Measurements from ENCODE around the gene RHOG.
A peak's percentile ranks its signal among the peaks of the same experiment; 100 is the strongest.
"Not testable (repeated sequence)": the region's sequence is repeated elsewhere in the genome, so short reads cannot be mapped to it uniquely, and the experiment has no call there.

The RHOG gene

DNA sequence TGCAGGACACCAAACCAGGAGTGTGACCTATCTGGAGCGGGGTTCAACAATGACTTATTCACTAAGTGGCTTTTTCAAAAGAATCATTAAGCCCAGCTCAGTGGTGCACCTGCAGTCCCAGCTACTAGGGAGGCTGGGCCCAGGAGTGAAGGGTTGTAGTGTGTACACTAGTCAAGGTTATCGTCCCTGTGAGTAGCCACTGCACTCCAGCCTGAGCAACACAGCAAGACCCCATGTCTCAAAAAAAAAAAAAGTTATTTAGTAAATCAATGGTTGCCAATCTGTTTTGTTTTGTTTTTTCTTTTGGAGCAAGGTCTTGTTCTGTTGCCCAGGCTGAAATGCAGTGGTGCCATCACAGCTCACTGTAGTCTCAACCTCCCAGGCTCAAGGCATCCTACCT, 7.9 kb downstream of the RHOG start:
- no peak for DNase-seq

DNA sequence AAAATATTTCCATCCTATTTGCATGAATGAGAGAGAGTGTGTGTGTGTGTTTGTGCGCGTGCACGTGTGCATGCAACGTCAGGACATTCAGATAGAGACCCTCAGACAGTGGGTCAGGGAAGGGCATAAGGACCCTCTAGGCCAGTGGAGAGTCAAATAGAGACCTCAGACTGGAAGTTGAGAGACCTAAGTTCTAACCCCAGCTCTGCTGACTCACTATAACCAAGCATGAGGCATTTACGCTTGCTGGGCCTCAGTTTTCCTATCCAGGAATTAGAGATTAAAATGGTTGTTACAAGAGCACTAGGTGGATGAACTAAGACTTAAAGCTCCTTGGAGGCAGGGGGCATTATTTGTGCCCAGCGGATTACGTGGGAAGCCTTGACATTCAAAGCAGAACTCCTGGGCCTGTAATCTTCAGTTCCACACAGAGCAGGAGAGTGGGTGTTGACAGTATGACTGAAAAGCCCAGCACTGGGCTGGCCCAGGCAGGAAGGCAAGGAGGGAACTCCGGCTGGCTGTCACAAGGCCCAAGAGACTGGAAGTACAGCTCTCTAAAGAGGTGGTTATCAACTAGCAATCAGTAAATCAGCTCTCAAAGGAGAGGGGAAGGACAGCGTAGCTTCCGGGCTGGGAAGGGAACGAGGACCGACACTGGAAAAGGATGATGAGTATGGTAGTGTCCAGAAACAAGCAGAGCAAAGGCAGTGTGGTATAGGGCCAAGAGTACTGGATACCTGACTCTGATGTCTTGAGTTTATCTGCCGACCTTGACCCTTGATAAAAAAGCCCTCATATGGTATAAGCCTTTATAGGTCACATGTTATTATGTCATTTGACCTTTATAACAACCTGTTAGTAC, 9.2 kb downstream of the RHOG start:
- DNase-seq = no peak

DNA sequence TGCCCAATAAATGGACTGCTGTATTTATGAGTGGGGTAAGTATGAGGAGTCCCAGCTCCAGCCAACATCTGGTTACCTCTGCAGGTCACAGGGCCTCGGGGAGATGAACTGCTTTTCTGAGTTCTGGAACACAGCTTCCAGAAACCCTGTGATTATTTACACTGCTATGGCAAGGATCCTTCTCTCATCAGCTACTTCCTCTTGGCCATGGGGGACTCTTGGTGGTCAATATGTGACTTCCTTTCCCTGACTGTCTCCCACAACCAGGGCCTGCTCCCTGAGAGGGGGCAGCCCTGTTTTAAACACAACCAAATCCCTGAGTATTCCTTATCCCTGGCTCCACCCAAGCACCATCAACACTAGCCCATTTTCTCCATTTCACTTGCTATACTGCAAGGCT, 10.0 kb downstream of the RHOG start:
- DNase-seq = no peak

DNA sequence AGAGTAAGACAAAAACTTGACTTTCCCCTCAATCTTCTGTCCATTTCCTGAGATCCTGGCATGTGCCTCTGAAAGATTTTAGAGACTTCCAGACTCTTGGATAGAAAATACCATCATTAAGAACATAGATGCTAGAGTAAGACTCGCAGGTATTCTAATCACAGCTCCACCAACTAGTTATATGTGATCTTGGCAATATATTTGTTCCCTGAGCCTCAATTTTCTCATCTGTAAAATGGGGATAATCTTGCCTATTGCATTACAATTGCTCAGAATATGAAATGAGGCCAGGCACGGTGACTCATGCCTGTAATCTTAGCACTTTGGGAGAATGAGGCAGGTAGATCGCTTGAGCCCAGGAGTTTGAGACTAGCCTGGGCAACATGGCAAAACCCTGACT, 10.7 kb downstream of the RHOG start:
- DNase-seq = no peak

DNA sequence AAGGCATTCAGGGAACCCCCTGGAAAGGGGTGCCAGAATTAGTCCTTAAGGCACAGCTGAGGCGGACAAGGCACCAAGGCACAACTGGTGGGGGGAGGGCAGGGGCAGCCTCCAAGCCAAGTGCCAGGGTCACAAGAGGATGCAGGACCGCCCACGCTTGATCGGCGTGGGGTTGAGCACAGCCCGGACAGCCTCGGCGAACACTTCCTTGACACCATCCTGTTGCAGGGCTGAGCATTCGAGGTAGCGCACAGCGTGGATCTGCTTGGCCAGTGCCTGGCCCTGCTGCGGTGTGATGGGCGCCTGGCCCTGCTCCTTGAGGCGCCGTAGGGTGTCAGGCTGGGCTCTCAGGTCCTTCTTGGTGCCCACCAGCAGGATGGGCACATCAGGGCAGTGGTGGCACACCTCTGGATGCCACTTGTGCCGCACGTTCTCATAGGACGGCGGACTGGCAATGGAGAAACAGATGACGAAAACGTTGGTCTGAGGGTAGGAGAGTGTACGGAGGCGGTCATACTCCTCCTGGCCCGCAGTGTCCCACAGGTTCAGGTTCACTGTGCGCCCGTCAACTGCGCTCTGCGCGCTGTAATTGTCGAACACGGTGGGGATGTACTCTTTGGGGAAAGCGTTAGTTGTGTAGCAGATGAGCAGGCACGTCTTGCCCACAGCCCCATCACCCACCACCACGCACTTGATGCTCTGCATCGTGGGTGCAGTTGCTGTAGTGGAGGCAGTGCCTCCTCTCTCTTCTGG, 13.1 kb downstream of the RHOG start:
- DNase-seq = no peak

DNA sequence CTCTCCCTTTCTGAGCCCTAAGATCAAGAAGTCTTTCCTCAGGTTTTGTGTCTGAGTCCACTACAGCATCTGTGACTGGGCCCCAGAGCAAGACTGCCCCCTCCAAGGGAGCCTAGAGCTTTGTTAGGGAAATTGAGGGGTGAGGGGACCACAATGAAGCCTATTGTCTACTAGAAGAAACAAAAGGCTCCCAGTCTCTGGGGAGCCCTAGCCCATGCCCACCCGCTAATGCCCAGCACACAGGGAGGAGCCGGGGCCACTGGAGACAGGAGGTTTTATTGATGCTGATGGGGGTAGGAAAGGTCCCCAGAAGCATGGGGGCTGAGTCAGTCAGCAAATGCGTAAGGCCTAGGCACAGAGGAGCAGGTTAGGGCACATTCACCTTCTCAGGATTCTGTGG, 14.0 kb downstream of the RHOG start:
- no peak for DNase-seq

DNA sequence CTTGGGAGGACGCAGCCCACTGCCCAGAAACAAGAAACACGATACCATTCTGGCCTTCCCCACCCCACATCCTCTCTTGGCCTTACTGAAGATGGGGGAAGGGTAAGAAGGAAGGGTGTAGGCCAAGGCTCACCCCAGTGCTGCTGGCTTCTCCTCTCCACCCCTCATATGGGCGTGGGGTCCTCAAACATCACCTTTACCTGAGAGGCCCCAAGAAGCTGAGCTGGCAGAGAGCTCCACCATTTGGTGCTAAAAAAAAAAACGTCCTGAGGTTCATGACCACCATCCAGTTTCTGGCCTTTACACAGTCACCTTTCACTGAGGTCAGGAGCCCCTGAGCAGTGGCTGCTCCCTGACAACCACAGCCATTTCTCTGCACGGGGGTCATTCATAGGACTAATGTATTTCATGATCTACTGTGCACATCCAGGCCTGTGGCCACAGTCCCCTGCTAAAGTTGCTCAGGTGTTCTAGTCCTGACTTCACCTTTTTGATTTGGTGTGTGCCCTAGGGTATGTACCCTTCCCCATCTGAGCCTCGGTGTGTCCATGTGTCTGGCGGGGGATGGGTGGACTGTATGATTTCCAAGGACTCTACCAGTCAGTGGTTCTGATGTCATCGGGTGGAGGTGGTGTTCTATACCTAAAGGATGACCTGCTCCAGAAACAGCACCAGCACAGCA, 15.1 kb downstream of the RHOG start:
- no peak for DNase-seq

DNA sequence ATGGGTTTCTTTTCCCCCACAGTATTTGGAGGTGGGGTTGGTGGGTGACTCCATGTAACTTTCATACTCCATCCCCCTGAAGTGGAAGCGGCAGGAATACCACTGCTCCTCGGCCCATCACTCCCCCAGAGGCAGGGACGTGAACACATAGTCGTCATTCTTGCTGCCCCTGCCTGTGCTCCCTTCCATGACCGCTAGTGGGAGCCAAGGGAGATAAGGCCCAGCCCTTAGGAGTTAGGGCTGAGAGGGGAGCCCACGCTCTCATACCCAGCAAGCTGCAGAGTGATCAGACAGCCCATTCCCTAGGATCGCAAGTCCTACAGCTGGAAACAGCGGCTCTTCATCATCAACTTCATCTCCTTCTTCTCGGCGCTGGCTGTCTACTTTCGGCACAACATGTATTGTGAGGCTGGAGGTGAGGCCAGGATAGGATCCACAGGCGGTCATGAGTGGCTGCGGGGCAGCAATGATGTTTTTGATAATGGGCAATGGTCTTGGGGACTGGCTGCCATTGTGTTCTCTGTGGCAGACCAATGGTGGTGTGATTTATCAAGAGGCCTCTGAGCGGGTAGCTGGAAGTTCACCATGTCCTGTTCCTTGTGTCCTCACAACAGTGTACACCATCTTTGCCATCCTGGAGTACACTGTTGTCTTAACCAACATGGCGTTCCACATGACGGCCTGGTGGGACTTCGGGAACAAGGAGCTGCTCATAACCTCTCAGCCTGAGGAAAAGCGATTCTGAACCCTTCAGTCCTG, 15.9 kb downstream of the RHOG start:
- DNase-seq = peak; percentile 3

DNA sequence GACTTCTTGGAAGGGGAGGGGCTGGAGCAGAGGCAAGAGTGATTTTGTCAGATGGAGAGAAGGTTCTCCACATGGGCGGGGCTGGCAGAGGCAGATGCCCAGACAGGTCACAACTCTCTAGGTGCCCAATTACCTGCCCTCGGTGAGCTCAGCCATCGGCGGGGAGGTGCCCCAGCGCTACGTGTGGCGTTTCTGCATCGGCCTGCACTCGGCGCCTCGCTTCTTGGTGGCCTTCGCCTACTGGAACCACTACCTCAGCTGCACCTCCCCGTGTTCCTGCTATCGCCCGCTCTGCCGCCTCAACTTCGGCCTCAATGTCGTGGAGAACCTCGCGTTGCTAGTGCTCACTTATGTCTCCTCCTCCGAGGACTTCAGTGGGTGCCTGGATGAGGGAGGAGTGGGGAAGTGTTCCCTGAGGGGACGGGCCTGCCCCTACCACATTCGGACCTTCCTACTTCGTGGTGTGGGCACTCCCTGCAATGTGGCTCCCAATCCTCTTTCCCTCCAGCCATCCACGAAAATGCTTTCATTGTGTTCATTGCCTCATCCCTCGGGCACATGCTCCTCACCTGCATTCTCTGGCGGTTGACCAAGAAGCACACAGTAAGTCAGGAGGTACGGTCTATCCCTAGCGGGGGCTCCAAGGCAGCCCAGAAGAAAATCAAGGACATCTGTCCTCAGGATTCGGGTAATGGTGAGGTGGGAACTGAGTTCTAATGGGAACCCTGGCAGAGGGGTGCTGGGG, 16.8 kb downstream of the RHOG start:
- DNase-seq = no peak

DNA sequence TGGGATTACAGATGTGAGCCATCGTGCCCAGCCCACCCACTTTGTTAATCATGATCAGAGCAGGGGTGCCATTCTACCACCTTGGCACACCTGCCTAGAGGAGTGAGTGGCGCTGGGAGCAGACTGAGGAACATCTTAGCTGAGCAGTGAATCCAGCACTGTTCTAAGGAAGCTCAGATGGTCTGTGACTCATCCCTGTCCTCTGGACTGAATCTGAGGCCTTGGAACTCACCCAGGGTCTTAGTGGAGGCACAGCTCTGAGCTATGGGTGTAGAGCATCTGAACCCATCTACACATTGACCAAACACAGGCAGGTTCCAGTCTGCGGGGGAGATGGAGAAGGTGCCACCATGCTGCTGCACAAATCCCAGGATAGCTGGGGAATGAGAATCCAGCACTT, 17.5 kb downstream of the RHOG start:
- DNase-seq = no peak

DNA sequence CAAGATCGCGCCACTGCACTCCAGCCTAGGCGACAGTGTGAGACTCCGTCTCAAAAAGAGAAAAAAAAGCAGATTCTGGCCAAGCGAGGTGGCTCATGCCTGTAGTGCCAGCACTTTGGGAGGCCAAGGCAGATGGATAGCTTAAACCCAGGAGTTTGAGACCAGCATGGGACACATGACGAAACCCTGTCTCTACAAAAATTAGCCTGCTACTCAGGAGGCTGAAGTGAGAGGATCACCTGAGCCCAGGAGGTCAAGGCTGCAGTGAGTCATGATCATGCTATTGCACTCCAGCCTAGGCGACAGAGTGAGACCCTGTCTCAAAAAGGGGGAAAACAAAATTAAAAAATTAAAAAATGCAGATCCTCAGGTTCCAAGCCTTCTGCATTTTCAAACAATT, 18.4 kb downstream of the RHOG start:
- no peak for DNase-seq

DNA sequence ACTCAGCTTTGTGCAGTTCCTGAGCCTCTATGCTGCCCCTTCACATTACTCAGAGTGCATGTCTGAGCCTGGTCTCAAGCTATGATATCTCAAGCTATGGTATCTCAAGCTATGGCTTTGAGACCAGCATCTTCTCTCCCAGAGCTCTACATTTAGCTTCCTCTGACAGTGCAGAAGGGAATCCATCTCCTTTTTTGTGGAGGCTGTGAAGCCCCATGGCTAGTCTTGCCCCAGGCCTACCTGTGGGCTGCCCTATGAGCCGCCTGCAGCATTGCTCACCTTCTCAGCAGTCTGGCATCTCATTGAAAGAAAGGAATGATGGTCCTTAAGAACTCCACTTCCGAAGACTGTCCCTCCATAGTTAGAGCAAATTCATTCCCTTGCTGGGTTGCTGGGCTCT, 19.8 kb downstream of the RHOG start:
- DNase-seq = no peak

DNA sequence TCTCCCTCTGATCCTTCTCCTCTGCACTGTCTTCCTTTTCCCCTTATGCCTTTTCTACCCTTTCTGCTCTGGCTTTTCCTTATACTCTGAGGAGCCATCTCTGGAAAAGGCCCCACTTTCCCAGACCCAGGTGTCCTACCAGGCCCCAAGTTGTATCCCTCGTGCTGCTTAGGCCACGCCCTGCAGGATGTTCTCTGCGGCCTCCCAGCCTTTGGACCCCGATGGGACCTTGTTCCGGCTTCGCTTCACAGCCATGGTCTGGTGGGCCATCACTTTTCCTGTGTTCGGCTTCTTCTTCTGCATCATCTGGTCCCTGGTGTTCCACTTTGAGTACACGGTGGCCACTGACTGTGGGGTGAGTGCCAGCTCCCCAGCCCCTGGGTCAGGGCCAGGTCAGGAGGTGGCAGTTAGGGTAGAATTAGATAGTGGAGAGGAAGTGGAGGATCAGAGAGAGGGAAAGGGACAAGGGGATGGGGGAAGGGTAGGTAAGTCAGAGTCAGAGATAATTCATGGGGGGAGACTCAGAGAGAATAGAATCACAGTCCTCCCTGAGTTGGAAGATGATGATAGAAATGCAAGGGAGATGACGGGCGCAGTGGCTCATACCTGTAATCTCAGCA, 23.5 kb downstream of the RHOG start:
- DNase-seq = no peak

DNA sequence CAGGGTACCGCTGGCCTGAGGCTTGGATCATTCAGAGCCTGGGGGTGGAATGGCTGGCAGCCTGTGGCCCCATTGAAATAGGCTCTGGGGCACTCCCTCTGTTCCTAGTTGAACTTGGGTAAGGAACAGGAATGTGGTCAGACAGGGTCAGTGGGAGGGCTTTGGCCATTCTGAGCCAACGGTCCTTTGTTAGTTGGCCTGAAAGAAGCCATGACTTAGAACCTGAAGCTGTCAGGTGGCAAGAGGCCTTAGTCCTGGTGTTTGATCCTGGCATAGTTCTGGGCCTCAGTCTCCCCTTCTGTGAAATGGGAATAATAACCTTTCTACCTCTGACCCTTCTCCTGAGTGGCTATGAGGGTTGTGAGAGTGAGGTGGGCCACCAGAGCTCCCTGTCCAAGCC, 24.1 kb downstream of the RHOG start:
- DNase-seq = no peak

DNA sequence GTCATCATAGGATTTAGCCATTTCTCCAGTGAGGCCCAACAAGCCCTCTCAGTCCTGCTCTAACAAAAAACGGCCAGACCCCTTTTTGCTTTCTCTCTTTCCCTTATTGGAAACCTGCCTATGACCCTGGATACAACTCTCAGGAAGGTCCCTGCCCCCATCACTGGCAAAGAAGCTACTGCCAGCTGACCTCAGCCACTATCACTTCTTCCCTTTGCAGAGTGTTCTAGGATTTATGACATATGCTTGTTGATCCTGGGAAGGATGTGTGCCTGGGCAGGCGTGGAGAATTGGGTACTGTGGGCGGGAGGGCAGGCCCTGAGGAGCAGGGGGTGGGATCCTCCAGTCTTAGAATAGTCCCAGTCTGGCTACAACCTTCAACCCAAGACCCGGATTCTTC, 24.9 kb downstream of the RHOG start:
- no peak for DNase-seq

DNA sequence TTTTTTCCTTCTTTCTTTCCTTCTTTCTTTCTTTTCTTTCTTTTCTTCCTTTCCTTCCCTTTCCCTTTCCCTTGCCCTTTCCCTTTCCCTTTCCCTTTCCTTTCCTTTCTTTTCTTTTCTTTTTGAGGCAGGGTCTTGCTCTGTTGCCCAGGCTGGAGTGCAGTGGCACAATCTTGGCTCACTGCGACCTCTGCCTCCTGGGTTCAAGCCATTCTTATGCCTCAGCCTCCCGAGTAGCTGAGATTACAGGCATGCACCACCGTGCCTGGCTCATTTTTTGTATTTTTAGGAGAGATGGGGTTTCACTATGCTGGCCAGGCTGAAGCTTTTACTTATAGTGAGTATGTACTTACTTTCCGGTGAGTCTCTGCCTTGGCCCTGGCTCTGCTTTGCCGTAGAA, 25.9 kb downstream of the RHOG start:
- not testable (repeated sequence) for DNase-seq

DNA sequence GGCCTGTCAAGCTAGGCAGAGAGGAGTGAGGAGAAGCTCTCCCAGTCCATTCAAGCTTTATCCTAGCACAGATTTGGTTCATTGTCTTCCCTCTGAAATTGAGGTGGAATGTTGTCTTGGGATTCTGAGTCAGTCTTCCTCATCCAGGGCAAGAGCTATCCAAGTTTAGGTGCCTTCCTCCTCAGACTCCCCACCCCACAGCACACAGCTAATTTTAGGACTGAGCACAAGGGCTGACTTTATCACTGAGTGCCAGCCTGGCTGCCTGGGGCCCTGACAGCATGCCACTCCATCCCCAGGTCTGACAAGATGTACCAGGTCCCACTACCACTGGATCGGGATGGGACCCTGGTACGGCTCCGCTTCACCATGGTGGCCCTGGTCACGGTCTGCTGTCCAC, 29.8 kb downstream of the RHOG start:
- DNase-seq = no peak

DNA sequence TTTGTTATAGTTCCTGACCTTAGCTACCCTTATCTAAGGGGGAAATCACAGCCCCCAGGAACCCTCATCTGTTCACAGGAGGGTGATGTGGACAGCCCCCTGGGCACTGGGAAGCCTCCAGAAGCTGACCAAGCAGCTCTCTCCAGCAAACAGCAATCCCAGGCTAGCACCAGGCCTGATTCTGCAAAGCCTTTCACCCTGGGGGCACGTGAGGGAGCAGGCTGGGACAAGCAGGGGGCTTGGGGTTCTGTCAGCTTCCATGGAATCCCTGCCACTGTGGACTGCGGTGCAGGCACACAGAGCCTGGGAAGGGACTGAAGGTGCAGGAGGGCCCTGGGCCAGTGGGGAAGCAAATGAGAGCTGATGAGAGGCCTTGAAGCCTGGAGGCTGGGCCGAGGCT, 30.3 kb downstream of the RHOG start:
- DNase-seq = no peak

DNA sequence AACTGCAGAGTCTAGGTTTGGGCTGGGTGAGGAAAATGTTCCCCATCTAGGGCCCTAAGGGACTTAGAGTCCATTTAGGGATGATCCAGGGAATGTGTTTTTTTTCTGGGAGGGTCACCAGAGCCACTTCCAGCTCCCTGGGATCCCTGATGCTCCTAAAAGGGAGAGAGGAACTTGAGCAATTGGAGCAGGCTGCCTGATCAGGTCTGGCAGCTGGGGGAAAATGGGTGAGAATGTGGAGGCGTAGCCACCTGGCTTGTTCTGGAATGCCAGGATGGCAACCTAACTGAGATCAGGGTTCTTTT, 31.2 kb downstream of the RHOG start:
- DNase-seq = no peak

DNA sequence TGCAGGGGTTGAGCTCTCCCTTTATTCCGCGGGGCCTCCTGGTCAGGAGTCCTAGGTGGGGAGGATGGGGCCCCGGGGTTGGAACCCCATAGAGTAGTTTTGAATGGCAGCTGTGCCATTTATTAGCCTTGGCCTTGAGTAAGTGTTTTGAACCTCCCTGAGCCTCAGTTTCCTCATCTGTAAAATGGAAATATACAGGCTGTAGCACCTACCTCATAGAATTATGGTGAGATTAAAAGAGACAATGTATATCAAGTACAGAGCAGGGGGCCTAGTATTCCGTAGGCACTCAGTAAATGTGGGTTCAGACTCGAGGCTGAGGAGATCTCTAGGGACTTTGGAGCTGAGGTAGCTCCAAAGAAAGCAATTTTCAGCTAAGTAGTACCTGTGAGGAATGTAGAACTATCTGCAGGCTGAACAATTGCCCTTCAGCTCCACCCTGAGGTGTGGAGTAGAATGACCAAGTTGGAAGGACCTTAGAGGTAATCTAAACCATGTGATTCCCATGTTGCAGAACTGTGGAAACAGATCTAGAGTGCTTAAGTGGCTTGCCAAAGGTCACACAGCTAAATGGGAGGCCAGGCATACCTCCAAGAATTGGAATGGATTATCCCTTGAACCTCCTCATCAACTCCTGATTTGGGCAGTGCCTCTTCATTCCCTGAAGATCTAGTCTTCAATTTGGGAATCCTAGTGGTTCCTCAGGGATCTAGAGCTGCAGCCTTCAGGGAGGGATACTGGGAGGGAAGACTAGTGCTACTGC, 31.7 kb downstream of the RHOG start:
- DNase-seq = no peak

Measured in NCI-H1105 (cell line).